Mesothelial cell of epicardium (in vitro differentiated cells): ENCODE results near the gene KRTAP5-9. TPM values are rescaled to one million over a fixed set of nuclear protein-coding genes. Genes with fewer than 3 reads are reported as not detected.
"Not testable (repeated sequence)": the region's sequence is repeated elsewhere in the genome, so short reads cannot be mapped to it uniquely, and the experiment has no call there.

ENCODE experiments used
- DNase-seq, 2 experiments: peaks; one replicate each; pipeline ENCODE4 v3.0.0; 2021; ENCODE audit warnings: low spot score in 2 of 2; ENCODE audit not compliant: unreplicated experiment in 2 of 2
- H3K27ac Mint-ChIP-seq: 2 replicates; pipeline ENCODE4 v1.8.0; 2021; ENCODE audit warnings: mixed read lengths
- H3K27me3 Mint-ChIP-seq: 2 replicates; pipeline ENCODE4 v1.8.0; 2021; ENCODE audit warnings: low read depth, mixed read lengths
- H3K36me3 Mint-ChIP-seq: 2 replicates; pipeline ENCODE4 v1.8.0; 2021; ENCODE audit warnings: mixed read lengths
- H3K4me1 Mint-ChIP-seq: 2 replicates; pipeline ENCODE4 v1.8.0; 2021; ENCODE audit warnings: mixed read lengths
- H3K4me3 Mint-ChIP-seq: 2 replicates; pipeline ENCODE4 v1.8.0; 2021; ENCODE audit warnings: mild to moderate bottlenecking, moderate library complexity, mixed read lengths
- H3K9me3 Mint-ChIP-seq: 2 replicates; pipeline ENCODE4 v1.8.0; 2021; ENCODE audit warnings: mixed read lengths
- total RNA-seq: library from RNA; stranded (reverse); gene quantifications from 3 replicates; pipeline ENCODE4 v1.2.1, GENCODE V29; 2021
- TF ChIP-seq, protein P1 (sequence below): fragments of 200-600 bp; sonication (generic); IDR thresholded peaks from one replicate; pipeline ENCODE4 v1.5.0; 2021; ENCODE audit warnings: antibody characterized with exemption; ENCODE audit not compliant: unreplicated experiment

The KRTAP5-9 gene
- total RNA-seq, 1 donor from 2014 or later, result 0.65 TPM

DNA sequence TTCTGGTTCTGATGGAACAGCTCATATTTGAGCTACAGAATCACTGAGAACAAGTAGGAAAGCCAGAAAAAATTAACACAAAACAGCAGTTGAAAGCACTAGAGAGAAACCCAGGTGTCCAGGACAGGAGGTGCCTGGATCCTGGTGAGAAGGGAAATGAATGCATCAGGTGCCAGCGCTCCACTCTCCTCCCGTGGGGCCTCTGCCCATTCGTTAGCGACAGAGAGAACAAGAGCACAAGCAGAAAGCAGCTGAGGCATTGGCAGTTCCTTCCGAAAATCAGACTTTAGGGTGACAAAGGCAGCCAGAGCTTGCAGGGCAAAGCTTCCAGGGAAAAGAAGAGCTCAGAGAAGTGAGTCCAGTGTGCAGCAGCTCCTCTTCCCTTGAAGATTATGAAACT lies 41.1 kb upstream of the KRTAP5-9 start:
- no peak overlapping the region for H3K27ac Mint-ChIP-seq
- no peak for DNase-seq
- H3K9me3 Mint-ChIP-seq, result peaks cover 37% of the 10 kb centered on the region
- peaks cover 7% of the 10 kb centered on the region for H3K4me1 Mint-ChIP-seq
- TF ChIP-seq, protein P1, sequence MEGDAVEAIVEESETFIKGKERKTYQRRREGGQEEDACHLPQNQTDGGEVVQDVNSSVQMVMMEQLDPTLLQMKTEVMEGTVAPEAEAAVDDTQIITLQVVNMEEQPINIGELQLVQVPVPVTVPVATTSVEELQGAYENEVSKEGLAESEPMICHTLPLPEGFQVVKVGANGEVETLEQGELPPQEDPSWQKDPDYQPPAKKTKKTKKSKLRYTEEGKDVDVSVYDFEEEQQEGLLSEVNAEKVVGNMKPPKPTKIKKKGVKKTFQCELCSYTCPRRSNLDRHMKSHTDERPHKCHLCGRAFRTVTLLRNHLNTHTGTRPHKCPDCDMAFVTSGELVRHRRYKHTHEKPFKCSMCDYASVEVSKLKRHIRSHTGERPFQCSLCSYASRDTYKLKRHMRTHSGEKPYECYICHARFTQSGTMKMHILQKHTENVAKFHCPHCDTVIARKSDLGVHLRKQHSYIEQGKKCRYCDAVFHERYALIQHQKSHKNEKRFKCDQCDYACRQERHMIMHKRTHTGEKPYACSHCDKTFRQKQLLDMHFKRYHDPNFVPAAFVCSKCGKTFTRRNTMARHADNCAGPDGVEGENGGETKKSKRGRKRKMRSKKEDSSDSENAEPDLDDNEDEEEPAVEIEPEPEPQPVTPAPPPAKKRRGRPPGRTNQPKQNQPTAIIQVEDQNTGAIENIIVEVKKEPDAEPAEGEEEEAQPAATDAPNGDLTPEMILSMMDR, result no peak
- H3K36me3 Mint-ChIP-seq, result peaks cover 37% of the 10 kb centered on the region
- H3K27me3 Mint-ChIP-seq, result no peaks in the 10 kb centered on the region
- no peak overlapping the region for H3K4me3 Mint-ChIP-seq

DNA sequence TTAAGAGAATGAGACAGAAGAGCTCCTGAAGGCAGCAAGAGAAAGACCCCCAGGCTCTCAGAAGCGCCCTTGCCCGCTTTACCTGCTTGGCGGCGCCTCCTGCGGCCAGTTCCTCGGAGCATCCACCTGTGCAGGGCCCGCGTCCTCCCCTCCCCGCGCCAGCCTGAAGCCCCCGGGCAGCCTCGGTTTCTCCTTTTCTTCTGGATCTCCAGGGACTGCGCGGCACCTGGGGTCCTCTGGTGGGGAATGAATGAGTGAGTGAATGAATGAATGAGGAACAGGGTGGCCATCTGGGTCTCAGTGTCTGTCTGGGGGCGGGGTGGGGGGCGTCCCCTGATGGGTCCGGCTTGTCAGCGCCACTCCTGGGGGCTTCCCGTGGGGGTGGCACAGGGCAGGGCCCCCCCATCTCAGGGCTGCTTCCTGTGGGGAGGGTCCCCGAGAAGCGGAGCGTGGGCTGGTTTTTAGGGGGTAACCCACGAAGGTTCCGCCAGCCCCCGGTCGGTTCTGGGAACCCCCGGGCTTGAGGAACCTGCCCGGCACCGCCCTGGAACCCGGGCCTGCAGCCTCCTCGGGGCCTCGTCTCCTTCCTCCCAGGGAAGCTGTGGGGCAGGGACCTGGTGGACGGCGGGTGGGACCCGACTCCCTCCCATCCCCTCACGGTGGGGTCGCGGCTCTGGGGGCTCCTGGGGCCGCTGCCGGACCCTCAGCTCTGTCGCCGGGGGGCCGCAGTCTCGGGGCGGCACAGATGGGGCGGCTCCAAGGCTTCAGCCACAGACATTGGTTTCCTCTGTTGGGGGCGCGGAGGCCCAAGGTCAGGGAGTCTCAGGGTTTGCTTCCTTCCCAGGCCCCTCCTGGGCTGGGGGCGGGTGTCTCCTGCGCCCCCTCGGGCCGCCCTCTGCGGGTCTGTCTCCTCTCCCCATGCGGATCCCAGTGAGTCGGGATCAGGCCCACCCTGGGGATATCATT lies 29.4 kb upstream of the KRTAP5-9 start:
- Mint-ChIP-seq H3K27ac (no peak overlapping the region), H3K27me3 (no peaks in the 10 kb centered on the region), H3K4me3 (no peak overlapping the region), H3K36me3 (peaks cover 5% of the 10 kb centered on the region), H3K4me1 (no peaks in the 10 kb centered on the region), H3K9me3 (peaks cover 4% of the 10 kb centered on the region)
- DNase-seq, result no peak
- TF ChIP-seq, protein P1, result no peak

GRCh38 chr11:71519546-71519945 lies 28.7 kb upstream of the KRTAP5-9 start:
- no peak overlapping the region for H3K4me3 Mint-ChIP-seq
- peaks cover 5% of the 10 kb centered on the region for H3K36me3 Mint-ChIP-seq
- H3K9me3 Mint-ChIP-seq, result peaks cover 3% of the 10 kb centered on the region
- no peaks in the 10 kb centered on the region for H3K27me3 Mint-ChIP-seq
- H3K4me1 Mint-ChIP-seq, result no peaks in the 10 kb centered on the region
- no peak overlapping the region for H3K27ac Mint-ChIP-seq
- no peak for DNase-seq
- TF ChIP-seq, protein P1, result no peak

DNA sequence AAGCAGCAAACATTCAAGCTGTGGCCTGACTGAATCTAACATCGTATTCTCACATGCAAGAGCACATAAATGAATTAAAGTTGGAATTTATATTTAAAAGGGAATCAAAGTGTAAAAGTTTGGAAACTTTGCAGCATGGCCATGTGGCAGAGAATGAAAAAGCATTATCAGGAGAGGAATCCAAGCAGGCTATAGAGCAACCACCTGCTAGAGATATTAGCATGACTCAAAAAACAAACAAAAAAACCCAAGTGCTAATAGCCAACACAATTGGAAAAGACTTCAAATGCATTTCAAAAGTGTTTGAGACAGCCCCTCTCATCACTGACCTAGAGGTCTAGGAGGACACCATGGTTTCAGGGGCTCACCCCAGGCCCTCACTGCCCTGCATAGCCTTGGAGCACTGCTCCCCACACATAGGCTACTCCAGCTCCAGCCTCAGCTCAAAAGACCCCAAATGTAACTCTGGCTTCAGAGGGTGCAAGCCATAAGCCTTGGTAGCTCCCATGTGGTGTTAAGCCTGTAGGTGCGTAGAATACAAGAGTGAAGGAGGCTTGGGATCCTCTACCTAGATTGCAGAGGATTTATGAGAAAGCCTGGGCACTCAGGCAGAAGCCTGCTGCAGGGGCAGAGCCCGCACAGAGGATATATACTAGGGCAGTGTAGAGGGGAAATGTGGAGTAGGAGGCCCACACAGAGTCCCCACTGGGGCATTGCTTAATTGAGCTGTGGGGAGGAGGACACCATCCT lies 22.9 kb upstream of the KRTAP5-9 start:
- peaks cover 3% of the 10 kb centered on the region for H3K27me3 Mint-ChIP-seq
- no peak overlapping the region for H3K4me3 Mint-ChIP-seq
- no peak for DNase-seq
- TF ChIP-seq, protein P1, result no peak
- peaks cover 3% of the 10 kb centered on the region for H3K9me3 Mint-ChIP-seq
- peaks cover 5% of the 10 kb centered on the region for H3K36me3 Mint-ChIP-seq
- no peaks in the 10 kb centered on the region for H3K4me1 Mint-ChIP-seq
- H3K27ac Mint-ChIP-seq, result no peak overlapping the region

DNA sequence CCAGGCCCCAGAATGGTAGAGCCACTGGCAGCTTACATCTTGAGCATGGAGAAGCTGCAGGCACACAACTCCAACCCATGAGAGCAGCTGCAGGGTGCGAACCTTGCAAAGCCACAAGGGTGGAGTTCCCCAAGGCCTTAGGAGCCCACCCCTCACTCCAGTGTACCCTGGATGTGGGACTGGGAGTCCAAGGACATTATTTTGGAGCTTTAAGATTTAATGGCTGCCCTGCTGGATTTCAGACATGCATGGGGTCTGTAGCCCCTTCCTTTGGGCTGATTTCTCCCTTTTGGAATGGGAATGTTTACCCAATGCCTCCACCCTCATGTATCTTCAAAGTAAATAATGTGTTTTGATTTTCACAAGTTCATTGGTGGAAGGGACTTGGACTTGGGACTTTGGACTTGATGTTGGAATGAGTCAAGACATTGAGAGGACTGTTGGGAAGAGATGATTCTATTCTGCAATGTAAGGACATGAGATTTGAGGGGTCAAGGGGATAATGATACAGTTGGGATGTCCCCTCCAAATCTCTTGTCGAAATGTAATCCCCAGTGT lies 22.2 kb upstream of the KRTAP5-9 start:
- Mint-ChIP-seq H3K9me3 (peaks cover 3% of the 10 kb centered on the region), H3K4me1 (no peaks in the 10 kb centered on the region), H3K27me3 (peaks cover 3% of the 10 kb centered on the region), H3K36me3 (peaks cover 5% of the 10 kb centered on the region), H3K27ac (no peak overlapping the region), H3K4me3 (no peak overlapping the region)
- TF ChIP-seq, protein P1, result no peak
- no peak for DNase-seq

GRCh38 chr11:71526796-71527575 lies 21.2 kb upstream of the KRTAP5-9 start, which contains the start of gene KRTAP5-7:
Gene KRTAP5-7, plus strand, starts transcription at chr11:71527267. Its CDS starts 34 bp downstream, at chr11:71527301.
- H3K9me3 Mint-ChIP-seq, H3K4me3 Mint-ChIP-seq, H3K36me3 Mint-ChIP-seq, DNase-seq, H3K27me3 Mint-ChIP-seq, H3K4me1 Mint-ChIP-seq, H3K27ac Mint-ChIP-seq: not testable (repeated sequence)
